ENCODE results near the gene PTPRG. TPM values are rescaled to one million over a fixed set of nuclear protein-coding genes. Genes with fewer than 3 reads are reported as not detected.
A peak's percentile ranks its signal among the peaks of the same experiment; 100 is the strongest.

PTPRG gene
- total RNA-seq, 1 experiment from 2014 or later = 69.3 TPM

GRCh38 chr3:61591300-61591699, 29.9 kb downstream of the PTPRG start:
- peaks cover 10% of the 10 kb centered on the region for H3K79me1 ChIP-seq (ENCODE audit: insufficient read depth, low read depth, low read length, poor library complexity, severe bottlenecking)
- no peak overlapping the region for H3K56ac ChIP-seq (ENCODE audit: insufficient read length, low read depth, low read length)
- no peak overlapping the region for H3K4ac ChIP-seq (ENCODE audit: low read depth, low read length)
- no peak for TF ChIP-seq CTCF (conservative IDR thresholded peaks at IDR 0.05)
- no peak overlapping the region for H2AFZ ChIP-seq (ENCODE audit: low read length)
- DNase-seq = no peak
- H4K5ac ChIP-seq (ENCODE audit: insufficient read length, low read depth, low read length) = no peak overlapping the region
- H3K9ac ChIP-seq (ENCODE audit: extremely low read depth, insufficient read length, low read length) = no peak overlapping the region
- no peak overlapping the region for H3K18ac ChIP-seq (ENCODE audit: insufficient read length, low read depth, low read length)
- no peak overlapping the region for H3K14ac ChIP-seq (ENCODE audit: insufficient read depth, low read length)
- no peaks in the 10 kb centered on the region for H4K20me1 ChIP-seq (ENCODE audit: control insufficient read depth, insufficient read depth, insufficient read length)
- no peak overlapping the region for H2BK12ac ChIP-seq (ENCODE audit: insufficient read length, low read depth, low read length)
- no peaks in the 10 kb centered on the region for H3K27me3 ChIP-seq (ENCODE audit: insufficient read depth, low read length)
- H2BK5ac ChIP-seq (ENCODE audit: insufficient read length, low read length) = no peak overlapping the region
- Mint-ChIP-seq H3K4me3 (no peak overlapping the region; a peak in 1 of 5 replicates), H3K36me3 (ENCODE audit: insufficient read depth in 1 of 3, low read depth in 3 of 3) (peaks cover 12 to 23% (median 12%) of the 10 kb centered on the region in 3 experiments; a peak in 6 of 7 replicates), H3K9me3 (no peaks in the 10 kb centered on the region), H3K27ac (peak overlapping the region in 1 of 3 experiments; percentile 55; a peak in 3 of 7 replicates), H3K4me1 (peaks cover 49 to 57% of the 10 kb centered on the region in 2 experiments), H3K27me3 (ENCODE audit: low read depth) (no peaks in the 10 kb centered on the region)
- no peak overlapping the region for H3K23ac ChIP-seq (ENCODE audit: insufficient read length, low read depth, low read length)
- no peak overlapping the region for H4K91ac ChIP-seq (ENCODE audit: insufficient read length, low read depth, low read length)
- H3K4me1 ChIP-seq (ENCODE audit: insufficient read depth, low read length) = peaks cover 20% of the 10 kb centered on the region
- H3K23me2 ChIP-seq (ENCODE audit: insufficient read length, low read depth, low read length, poor library complexity, severe bottlenecking) = no peaks in the 10 kb centered on the region
- H2BK20ac ChIP-seq (ENCODE audit: low read depth, low read length, poor library complexity, severe bottlenecking) = no peak overlapping the region
- no peak overlapping the region for H3K4me2 ChIP-seq (ENCODE audit: insufficient read depth, insufficient read length, low read length)
- no peak overlapping the region for H2BK120ac ChIP-seq (ENCODE audit: low read depth, low read length, poor library complexity, severe bottlenecking)
- H3T11ph ChIP-seq (ENCODE audit: low read length) = no peak overlapping the region
- H2AK5ac ChIP-seq (ENCODE audit: insufficient read length, low read length) = no peak overlapping the region
- H4K8ac ChIP-seq (replicated peaks; ENCODE audit: insufficient read length, low read depth, low read length) = no peak overlapping the region
- H2BK15ac ChIP-seq (ENCODE audit: low read depth, low read length) = no peak overlapping the region
- H3K79me2 ChIP-seq (ENCODE audit: insufficient read depth, low read length) = peaks cover 72% of the 10 kb centered on the region
- no peak overlapping the region for H3K27ac ChIP-seq (ENCODE audit: insufficient read length, low read depth, low read length)
- no peaks in the 10 kb centered on the region for H3K9me3 ChIP-seq (ENCODE audit: control insufficient read depth, low read depth, low read length)
